GM18508 (cell line): ENCODE data around the gene RPS15.

Experiments used
- ATAC-seq: cut with Tn5 transposase; IDR thresholded peaks from one replicate; pipeline ENCODE4 v1.9.1; 2021; ENCODE audit warnings: moderate number of reproducible peaks; ENCODE audit not compliant: insufficient read depth, unreplicated experiment

The RPS15 gene

GRCh38 chr19:1449467-1450442 lies 11.6 kb downstream of the RPS15 start, which contains the start of gene APC2:
Gene APC2 (plus strand): TSS chr19:1450121. CDS start chr19:1453002, 2,881 bp downstream.
- ATAC-seq: no peak

GRCh38 chr19:1450735-1451731 lies 12.8 kb downstream of the RPS15 start:
- ATAC-seq: no peak

DNA sequence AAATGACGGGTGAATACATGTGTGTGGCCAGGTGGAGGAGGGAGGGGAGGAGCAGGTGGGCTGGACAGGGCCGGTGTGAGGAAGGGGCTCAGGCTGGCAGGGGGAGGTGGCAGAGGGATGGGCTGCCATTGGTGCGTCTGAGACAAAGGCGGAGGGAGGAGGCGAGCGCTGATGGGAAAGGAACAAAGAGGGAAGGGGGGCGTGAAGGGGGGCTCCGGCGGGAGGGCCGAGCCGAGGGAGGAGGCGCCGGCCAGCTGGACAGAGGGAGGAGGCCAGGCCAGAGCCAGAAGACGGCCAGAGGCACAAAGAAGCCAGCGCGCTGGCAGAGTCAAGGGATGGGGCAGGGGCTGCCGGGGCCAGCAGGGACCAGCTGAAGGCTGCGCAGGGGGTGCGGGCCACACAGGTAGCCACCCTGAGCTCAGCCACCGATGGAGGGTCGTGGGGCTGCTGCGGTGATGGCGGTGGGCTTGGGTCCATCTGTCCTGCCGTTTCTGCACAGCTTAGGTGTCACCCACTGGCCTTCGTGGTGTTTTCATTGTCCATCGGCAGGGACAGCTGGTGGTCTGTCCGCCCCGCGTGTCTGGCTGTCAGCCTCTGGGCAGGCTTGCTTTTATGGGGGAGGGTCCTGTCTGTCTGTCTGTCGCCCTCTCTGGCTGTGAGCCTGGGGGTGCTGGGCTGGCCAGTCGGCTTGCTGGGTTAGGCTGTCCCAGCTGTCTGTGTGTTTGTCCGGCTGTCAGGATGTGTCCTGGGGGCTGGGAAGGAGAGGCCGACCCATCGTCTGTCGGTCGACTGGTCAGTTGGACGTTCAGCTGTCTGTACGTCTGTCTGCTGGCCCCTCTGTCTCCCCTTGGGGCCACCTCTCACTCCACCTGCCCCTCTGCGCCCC lies 14.0 kb downstream of the RPS15 start:
- ATAC-seq: no peak

DNA sequence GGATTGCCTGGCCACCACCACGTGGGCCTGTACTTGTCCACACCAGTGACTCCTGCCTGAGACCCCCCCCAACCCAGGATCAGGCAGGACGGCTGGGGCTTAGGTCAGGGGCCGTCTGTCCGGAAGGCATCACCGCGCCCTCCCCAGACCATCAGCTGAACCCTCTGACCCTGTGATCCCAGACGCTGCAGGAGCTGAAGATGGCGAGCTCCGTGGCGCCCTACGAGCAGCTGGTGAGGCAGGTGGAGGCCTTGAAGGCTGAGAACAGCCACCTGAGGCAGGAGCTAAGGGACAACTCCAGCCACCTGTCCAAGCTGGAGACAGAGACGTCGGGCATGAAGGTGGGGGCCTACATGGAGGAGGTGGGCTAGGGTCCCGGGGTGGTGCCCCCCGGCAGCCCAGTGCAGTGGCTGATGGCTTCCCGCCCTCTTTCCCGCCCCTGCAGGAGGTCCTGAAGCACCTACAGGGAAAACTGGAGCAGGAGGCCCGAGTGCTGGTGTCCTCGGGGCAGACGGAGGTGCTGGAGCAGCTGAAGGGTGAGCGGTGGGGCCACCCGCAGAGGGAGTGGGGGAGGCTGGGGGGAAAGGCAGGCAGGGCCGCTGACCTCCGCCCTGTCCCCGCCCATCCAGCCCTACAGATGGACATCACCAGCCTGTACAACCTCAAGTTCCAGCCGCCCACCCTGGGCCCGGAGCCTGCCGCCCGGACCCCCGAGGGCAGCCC lies 14.8 kb downstream of the RPS15 start:
- no peak for ATAC-seq

- ATAC-seq: no peak
These were observed 15.5 kb downstream of the RPS15 start for GRCh38 chr19:1453525-1454364.

DNA sequence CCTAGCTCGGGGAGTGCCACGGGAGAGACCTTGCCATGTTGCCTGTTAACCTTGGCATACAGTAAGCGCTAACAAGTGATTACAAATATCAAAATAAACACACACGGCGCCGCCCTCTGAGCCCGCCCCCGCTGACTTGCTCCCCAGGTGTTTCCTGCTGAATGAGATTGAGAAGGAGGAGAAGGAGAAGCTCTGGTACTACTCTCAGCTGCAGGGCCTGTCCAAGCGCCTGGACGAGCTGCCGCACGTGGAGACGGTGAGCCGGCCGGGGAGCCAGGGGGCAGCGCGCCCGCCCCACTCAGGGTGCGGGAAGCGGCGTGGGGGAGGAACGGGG lies 16.8 kb downstream of the RPS15 start:
- no peak for ATAC-seq

GRCh38 chr19:1455336-1456120 lies 17.3 kb downstream of the RPS15 start:
- no peak for ATAC-seq

DNA sequence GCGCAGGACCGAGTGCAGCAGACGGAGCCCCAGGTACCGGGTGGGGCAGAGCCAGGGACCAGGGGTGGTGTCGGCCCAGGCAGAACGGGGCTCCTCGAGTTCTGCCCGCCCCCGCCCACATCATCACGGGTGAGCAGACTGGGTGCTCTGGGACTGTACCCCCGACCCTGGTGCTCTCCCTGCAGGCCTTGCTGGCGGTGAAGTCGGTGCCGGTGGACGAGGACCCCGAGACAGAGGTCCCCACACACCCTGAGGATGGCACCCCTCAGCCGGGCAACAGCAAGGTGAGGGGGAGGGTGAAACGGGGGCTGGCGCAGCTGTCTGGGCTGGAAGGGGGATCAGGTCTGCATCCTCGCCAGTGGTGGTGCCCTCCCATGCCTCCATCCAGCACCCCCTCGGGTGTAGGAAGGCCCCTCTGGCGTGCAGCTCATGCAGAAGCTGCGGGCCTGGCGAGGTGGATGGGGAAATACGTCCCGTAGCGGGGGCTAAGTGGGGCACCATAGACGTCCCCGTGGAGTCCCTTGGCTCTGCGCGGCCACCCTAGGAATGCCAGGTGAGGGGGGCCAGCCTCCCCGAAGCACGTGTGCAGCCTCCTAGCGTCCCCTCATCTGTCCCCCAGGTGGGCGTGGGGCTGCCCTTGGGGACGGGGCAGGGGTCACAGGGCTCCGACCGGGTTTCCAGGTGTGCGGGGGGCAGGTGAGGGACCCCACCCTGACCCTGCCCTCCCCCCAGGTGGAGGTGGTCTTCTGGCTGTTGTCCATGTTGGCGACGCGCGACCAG lies 18.1 kb downstream of the RPS15 start:
- ATAC-seq: no peak

DNA sequence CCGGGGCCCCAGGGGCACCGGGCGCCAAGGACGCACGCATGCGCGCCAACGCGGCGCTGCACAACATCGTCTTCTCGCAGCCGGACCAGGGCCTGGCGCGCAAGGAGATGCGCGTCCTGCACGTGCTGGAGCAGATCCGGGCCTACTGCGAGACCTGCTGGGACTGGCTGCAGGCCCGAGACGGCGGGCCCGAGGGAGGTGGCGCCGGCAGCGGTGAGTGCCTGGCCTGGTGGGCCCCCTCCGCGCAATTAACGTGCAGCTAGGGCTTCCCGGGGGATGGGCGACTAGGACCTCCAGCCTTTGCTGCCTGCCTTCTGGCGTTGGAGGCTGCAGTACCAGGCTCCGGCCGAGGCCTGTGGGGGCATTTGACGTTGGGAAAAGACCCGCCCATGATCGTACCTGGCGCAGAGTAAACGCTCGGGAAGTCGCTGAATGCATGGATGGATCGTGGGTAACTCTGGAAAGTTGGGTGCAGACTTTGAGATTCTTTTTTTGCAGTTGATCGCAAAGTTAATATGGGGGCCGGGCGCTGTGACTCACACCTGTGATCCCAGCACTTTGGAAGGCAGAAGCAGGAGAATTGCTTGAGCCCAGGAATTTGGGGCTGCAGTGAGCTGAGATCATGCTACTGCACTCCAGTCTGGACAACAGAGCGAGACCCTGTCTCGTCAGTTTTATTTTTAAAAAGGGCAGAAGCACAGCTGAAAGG lies 19.0 kb downstream of the RPS15 start:
- ATAC-seq: no peak

DNA sequence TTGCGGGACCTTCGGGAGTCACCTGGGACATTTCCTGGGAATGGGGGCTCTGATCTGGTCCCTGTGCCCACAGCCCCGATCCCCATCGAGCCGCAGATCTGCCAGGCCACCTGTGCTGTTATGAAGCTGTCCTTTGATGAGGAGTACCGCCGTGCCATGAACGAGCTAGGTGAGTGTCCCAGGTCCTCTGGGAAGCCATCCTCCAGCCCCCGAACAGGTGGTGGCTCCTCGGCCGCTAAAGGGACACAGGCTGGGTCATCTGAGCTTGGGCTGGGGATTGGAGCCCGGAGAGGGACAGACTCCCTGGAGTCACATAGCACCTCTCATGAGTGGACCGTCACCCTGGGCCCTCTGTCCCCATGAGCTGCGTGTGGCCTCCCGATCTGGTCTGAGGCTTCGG lies 19.7 kb downstream of the RPS15 start:
- no peak for ATAC-seq

GRCh38 chr19:1459479-1459878 lies 21.3 kb downstream of the RPS15 start:
- no peak for ATAC-seq

- no peak for ATAC-seq
These were observed 22.1 kb downstream of the RPS15 start for GRCh38 chr19:1460033-1460995.

GRCh38 chr19:1461862-1462261 lies 23.7 kb downstream of the RPS15 start:
- no peak for ATAC-seq

DNA sequence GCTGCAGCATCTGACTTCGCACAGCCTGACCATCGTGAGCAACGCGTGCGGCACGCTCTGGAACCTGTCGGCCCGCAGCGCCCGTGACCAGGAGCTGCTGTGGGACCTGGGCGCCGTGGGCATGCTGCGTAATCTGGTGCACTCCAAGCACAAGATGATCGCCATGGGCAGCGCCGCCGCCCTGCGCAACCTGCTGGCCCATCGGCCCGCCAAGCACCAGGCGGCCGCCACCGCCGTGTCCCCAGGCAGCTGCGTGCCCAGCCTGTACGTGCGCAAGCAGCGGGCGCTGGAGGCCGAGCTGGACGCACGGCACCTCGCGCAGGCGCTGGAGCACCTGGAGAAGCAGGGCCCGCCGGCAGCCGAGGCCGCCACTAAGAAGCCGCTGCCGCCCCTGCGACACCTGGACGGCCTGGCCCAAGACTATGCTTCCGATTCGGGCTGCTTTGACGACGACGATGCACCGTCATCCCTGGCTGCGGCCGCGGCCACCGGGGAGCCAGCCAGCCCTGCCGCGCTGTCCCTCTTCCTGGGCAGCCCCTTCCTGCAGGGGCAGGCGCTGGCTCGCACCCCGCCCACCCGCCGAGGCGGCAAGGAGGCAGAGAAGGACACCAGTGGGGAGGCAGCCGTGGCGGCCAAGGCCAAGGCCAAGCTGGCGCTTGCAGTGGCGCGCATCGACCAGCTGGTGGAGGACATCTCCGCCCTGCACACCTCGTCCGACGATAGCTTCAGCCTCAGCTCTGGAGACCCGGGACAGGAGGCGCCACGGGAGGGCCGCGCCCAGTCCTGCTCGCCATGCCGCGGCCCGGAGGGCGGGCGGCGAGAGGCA lies 27.2 kb downstream of the RPS15 start:
- no peak for ATAC-seq
